K562 (cell line): ENCODE results near the gene SKIL. TPM values are rescaled to one million over a fixed set of nuclear protein-coding genes. Genes with fewer than 3 reads are reported as not detected.
A peak's percentile ranks its signal among the peaks of the same experiment; 100 is the strongest.

ENCODE experiments used
- ATAC-seq: fragments of 200-7000 bp; cut with Tn5 transposase; 3 replicates; pipeline ENCODE4 v1.9.1; 2020; ENCODE audit warnings: moderate library complexity
- BruUV-seq: library from RNA; stranded (reverse); fragments of 400-500 nt; replicated peaks from 2 replicates; lab custom pipeline; 2021; lab: Mats Ljungman, UMichigan
- CTCF ChIA-PET: fragments of 300-600 bp; formaldehyde crosslinking; extraction: SDS; loops from one replicate; lab custom pipeline; 2021; ENCODE audit warnings: low intra/inter-chr PET ratio; lab: Yijun Ruan, JAX
- POLR2A ChIA-PET: fragments of 300-600, 350-650 bp; sonication (Branson Sonifier 250); formaldehyde crosslinking; extraction: SDS; loops from one replicate; lab custom pipeline; 2021; ENCODE audit warnings: antibody characterized with exemption, inconsistent platforms; lab: Yijun Ruan, JAX
- DNase-seq, 4 experiments: peaks; one replicate each; pipeline versions ENCODE4 v3.0.0 to v3.0.0-alpha.2; 2011 to 2018; ENCODE audit warnings: low spot score in 3 of 4, mixed read lengths in 3 of 4; ENCODE audit errors: extremely low read depth in 1 of 4
- FAIRE-seq: peaks from 2 replicates; lab custom pipeline; 2011; peaks lifted over from hg19 to GRCh38; lab: Jason Lieb, UNC
- H2AFZ ChIP-seq: 2 replicates; pipeline ENCODE4 v1.6.0; 2011; ENCODE audit warnings: low read depth, low read length, control low read depth, inconsistent platforms
- H3K27ac ChIP-seq: fragments of 200-600 bp; 3 replicates; pipeline ENCODE4 v1.8.0; 2011; ENCODE audit warnings: low read depth, mild to moderate bottlenecking, control low read depth, inconsistent platforms, low read length, moderate library complexity, mixed read lengths; ENCODE audit errors: extremely low read depth
- H3K27me3 ChIP-seq, 2 experiments: fragments of 300-600 bp in 1 of 2; 2 replicates in 1 of 2; 3 replicates in 1 of 2; pipeline versions ENCODE4 v1.6.0 to v1.8.0; 2011; ENCODE audit warnings: inconsistent platforms in 2 of 2, low read length in 2 of 2, mild to moderate bottlenecking in 1 of 2, mixed read lengths in 1 of 2, moderate library complexity in 1 of 2; ENCODE audit not compliant: control insufficient read depth in 2 of 2, insufficient read depth in 2 of 2
- H3K36me3 ChIP-seq: fragments of 300-600 bp; 3 replicates; pipeline ENCODE4 v1.8.0; 2011; ENCODE audit warnings: mild to moderate bottlenecking, low read length, inconsistent platforms; ENCODE audit not compliant: control insufficient read depth, insufficient read depth
- H3K4me1 ChIP-seq, 2 experiments: fragments of 200-600 bp in 1 of 2; replicated peaks in 1 of 2; 2 replicates in 1 of 2; 3 replicates in 1 of 2; pipeline versions ENCODE4 v1.5.1 to v1.8.0; 2011; ENCODE audit warnings: inconsistent platforms in 2 of 2, low read length in 2 of 2, mild to moderate bottlenecking in 1 of 2, mixed read lengths in 1 of 2, moderate library complexity in 1 of 2; ENCODE audit not compliant: control insufficient read depth in 2 of 2, insufficient read depth in 2 of 2
- H3K4me2 ChIP-seq: 2 replicates; pipeline ENCODE4 v1.6.1; 2011; ENCODE audit warnings: low read length, control low read depth, inconsistent platforms, mixed read lengths; ENCODE audit not compliant: insufficient read depth
- H3K4me3 ChIP-seq: fragments of 200-600 bp; sonication (generic), shearing (Covaris generic); 2 replicates; pipeline ENCODE4 v1.5.1; 2016; ENCODE audit warnings: control low read depth, inconsistent platforms
- H3K79me2 ChIP-seq: fragments of 200-600 bp; 3 replicates; pipeline ENCODE4 v1.8.0; 2011; ENCODE audit warnings: low read length, inconsistent platforms; ENCODE audit not compliant: control insufficient read depth, insufficient read depth
- H3K9ac ChIP-seq, 2 experiments: 2 replicates each; pipeline versions ENCODE4 v1.6.0 to v1.6.1; 2011; ENCODE audit warnings: low read depth in 2 of 2, low read length in 2 of 2, control low read depth in 1 of 2, inconsistent platforms in 1 of 2, mild to moderate bottlenecking in 1 of 2, mixed read lengths in 1 of 2; ENCODE audit not compliant: insufficient read depth in 1 of 2
- H3K9me1 ChIP-seq: one replicate; pipeline ENCODE4 v1.6.0; 2011; ENCODE audit warnings: inconsistent platforms, mild to moderate bottlenecking, low read length, moderate library complexity; ENCODE audit not compliant: control insufficient read depth, insufficient read depth
- H3K9me3 ChIP-seq: replicated peaks from 2 replicates; pipeline ENCODE4 v1.5.1; 2011; ENCODE audit warnings: low read depth, low read length, inconsistent platforms; ENCODE audit not compliant: control insufficient read depth, insufficient read depth
- H4K20me1 ChIP-seq: replicated peaks from 2 replicates; pipeline ENCODE4 v1.6.1; 2011; ENCODE audit warnings: low read length, inconsistent platforms, mixed read lengths; ENCODE audit not compliant: control insufficient read depth, insufficient read depth
- DPF2 ChIP-seq: fragments of 450-650 bp; IDR thresholded peaks from 2 replicates; pipeline ENCODE4 v1.6.1; 2016
- MEIS2 ChIP-seq: fragments of 450-650 bp; IDR thresholded peaks from 2 replicates; pipeline ENCODE4 v1.6.1; 2014; ENCODE audit warnings: mild to moderate bottlenecking; ENCODE audit not compliant: partially characterized antibody
- PTTG1 ChIP-seq: fragments of 450-650 bp; IDR thresholded peaks from 2 replicates; pipeline ENCODE4 v1.6.1; 2016; ENCODE audit warnings: low read depth, mild to moderate bottlenecking, missing genetic modification characterization, missing compliant biosample characterization
- ZBTB1 ChIP-seq: sonication (generic); formaldehyde crosslinking; IDR thresholded peaks from 2 replicates; pipeline ENCODE4 v1.8.1; 2023; ENCODE audit warnings: missing genetic modification reagents, low read depth, mild to moderate bottlenecking, borderline replicate concordance
- ZKSCAN8 ChIP-seq: fragments of 200-800 bp; sonication (Bioruptor generic); IDR thresholded peaks from 2 replicates; pipeline ENCODE4 v1.6.1; 2016; ENCODE audit warnings: missing genetic modification characterization, missing compliant biosample characterization
- ZNF695 ChIP-seq: fragments of 450-650 bp; formaldehyde crosslinking; IDR thresholded peaks from 2 replicates; pipeline ENCODE4 v1.4.0; 2020; ENCODE audit warnings: mild to moderate bottlenecking, moderate library complexity
- WGBS: fragments of 100-300 bp; shearing (Covaris generic); methylation state at CpG from one replicate; pipeline ENCODE4 v1.1.6; 2016; ENCODE audit warnings: low coverage, mixed read lengths; ENCODE audit not compliant: insufficient coverage; ENCODE audit errors: missing lambda C conversion rate; 5-methylcytosine and 5-hydroxymethylcytosine counted together
- in situ Hi-C: fragments of 300-500 bp; cut with MboI; formaldehyde crosslinking; loops from 4 replicates; pipeline ENCODE4 v1.15.0; 2018; ENCODE audit warnings: inconsistent platforms, mixed read lengths
- intact Hi-C: fragments of 100-400 bp; cut with micrococcal nuclease; formaldehyde crosslinking; loops from 2 replicates; pipeline ENCODE4 v1.14.2; 2022
- polyA plus RNA-seq, 8 experiments: library from polyadenylated mRNA; depleted of rRNA in 4 of 8; stranded (reverse) in 5 of 8; unstranded in 3 of 8; fragments of >200 nt; fragmentation: Nextera tagmentation in 2 of 8; fragmentation: Illumina TruSeq in 1 of 8; extraction: Ambion mirVana in 2 of 8; extraction: Trizol in 1 of 8; gene quantifications; 2 replicates each; pipeline versions ENCODE4 v1.2.1 to v1.2.3, GENCODE V29; 2011 to 2014; ENCODE audit warnings: inconsistent platforms in 1 of 8, missing spikeins in 1 of 8
- total RNA-seq, 7 experiments: library from RNA; depleted of rRNA in 6 of 7; stranded (reverse); fragments of >200 nt in 6 of 7; fragmentation: Illumina TruSeq in 2 of 7; extraction: Trizol in 2 of 7; gene quantifications; 2 replicates each; pipeline versions ENCODE4 v1.2.1 to v1.2.3, GENCODE V29; 2011 to 2021; ENCODE audit warnings: low replicate concordance in 1 of 7

Gene SKIL
- total and polyA plus RNA-seq, 9 of the 15 experiments (the other 6 are each of a cell fraction or from before 2014, with no cell fraction given) = 4.3 to 19.1 (median 9.7) TPM

DNA sequence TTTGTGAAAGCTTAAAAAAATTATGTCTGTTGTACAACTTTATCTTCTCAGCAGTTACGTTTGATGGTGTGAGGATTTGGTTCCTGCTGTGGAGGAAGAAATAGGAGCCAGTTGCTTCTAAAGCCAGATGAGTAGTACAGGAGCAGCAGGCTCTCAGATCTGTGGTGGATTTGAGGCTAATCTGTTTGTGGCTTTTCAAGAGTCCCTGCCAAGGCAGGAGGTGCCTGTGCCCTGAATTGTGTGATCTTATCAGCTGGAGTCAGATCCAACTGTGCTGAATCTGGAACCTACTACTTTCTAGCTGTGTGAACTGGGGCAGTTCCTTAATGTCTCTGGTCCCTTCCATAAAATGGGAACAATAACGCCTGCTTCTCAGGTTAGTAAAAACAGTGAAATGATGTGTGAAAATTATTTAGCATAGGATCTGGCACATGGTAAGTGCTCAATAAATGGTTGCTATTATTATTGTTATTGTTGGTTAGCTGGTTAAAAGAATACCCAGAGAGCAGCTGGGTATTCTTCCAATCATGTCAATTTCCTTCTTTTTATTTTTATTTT is 68.8 kb downstream of the SKIL start (continued):
- TF ChIP-seq PTTG1 (tag) = no peak
- TF ChIP-seq DPF2 = peak; percentile 22; the same call in 1 of the 2 replicates
- TF ChIP-seq ZNF695 (CRISPR knock-in tag) = no peak
- TF ChIP-seq, all 486 proteins: peak for 7

DNA sequence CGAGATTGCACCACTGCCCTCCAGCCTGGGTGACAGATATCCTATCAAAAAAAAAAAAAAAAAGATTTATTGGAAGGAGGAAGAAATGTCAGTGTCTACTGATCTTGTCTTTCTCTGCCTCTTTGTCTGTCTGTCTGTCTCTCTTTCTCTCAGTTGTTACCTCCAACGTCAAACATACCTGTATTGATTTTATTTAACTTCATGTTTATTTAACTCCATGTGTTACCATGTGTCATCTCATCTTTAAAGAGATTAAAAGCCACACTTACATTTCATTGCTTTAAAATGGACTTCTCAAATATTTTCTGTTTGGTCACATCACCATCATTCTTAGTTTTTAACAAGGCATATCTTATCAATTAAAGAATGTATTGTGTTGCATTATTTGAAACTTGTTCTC is 70.6 kb downstream of the SKIL start:
- no peaks in the 10 kb centered on the region for H3K36me3 ChIP-seq
- no peak overlapping the region for H2AFZ ChIP-seq
- no peaks in the 10 kb centered on the region for H3K9me1 ChIP-seq
- CTCF ChIA-PET = no interaction called here
- H3K4me1 ChIP-seq = peaks cover 6 to 15% of the 10 kb centered on the region in 2 experiments; a peak in 4 of 5 replicates
- ATAC-seq (no peak), FAIRE-seq (peak; percentile 54), DNase-seq (no peak)
- in situ Hi-C loops (loop anchor here (10.0 kb wide), 1 partner anchor 267 kb away; no protein-coding TSS in a partner anchor), intact Hi-C loops (loop anchor here (5.0 kb wide), 1 partner anchor 69 kb away; no protein-coding TSS in a partner anchor)
- POLR2A ChIA-PET = interaction anchor here (1.8 kb wide), 1 partner anchor 10 kb away, joined by 5 read pairs; no protein-coding TSS in a partner anchor
- BruUV-seq = no TSS peak
- H3K9ac ChIP-seq = no peak overlapping the region
- no peak overlapping the region for H3K4me2 ChIP-seq
- H3K4me3 ChIP-seq = no peak overlapping the region
- no peaks in the 10 kb centered on the region for H3K79me2 ChIP-seq
- H3K27ac ChIP-seq = no peak overlapping the region
- H4K20me1 ChIP-seq = no peaks in the 10 kb centered on the region
- H3K9me3 ChIP-seq = no peaks in the 10 kb centered on the region
- no peaks in the 10 kb centered on the region; a peak in 1 of 5 replicates for H3K27me3 ChIP-seq
- TF ChIP-seq ZKSCAN8 (CRISPR knock-in tag) (no peak), MEIS2 (peak; percentile 12), ZBTB1 (CRISPR knock-in tag) (no peak)
- 17% methylated on average over 2 of the region's 2 CpGs for WGBS
